ENCODE measurements around the gene FBXL7. TPM values are rescaled to one million over a fixed set of nuclear protein-coding genes. Genes with fewer than 3 reads are reported as not detected.

The FBXL7 gene
- total RNA-seq, 4 donors from 2014 or later: 2.0 to 6.8 (median 3.9) TPM

DNA sequence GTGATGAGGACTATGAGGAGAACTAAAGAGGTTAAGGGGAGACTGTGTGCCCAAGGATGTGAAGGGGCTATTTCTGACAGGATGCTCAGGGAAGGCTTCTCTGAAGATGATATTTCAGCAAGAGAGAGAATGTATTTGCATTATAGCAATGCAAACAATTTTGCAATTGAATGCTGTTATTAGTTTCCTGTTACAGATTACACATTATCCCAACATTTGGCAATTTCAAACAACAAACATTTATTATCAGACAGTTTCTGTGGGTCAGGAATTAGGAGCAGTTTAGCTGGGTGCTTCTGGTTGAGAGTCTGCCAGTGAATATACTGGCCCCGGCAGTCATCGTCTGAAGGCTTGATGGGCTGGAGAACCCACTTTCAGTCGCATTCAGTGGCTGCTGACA lies 451.6 kb downstream of the FBXL7 start:
- intact Hi-C loops (cut with DNase I; ENCODE audit: low total_unique reads): no loop called here
- DNase-seq (ENCODE audit: low spot score in 2 of 2): no peak
- TF ChIP-seq, protein P1, sequence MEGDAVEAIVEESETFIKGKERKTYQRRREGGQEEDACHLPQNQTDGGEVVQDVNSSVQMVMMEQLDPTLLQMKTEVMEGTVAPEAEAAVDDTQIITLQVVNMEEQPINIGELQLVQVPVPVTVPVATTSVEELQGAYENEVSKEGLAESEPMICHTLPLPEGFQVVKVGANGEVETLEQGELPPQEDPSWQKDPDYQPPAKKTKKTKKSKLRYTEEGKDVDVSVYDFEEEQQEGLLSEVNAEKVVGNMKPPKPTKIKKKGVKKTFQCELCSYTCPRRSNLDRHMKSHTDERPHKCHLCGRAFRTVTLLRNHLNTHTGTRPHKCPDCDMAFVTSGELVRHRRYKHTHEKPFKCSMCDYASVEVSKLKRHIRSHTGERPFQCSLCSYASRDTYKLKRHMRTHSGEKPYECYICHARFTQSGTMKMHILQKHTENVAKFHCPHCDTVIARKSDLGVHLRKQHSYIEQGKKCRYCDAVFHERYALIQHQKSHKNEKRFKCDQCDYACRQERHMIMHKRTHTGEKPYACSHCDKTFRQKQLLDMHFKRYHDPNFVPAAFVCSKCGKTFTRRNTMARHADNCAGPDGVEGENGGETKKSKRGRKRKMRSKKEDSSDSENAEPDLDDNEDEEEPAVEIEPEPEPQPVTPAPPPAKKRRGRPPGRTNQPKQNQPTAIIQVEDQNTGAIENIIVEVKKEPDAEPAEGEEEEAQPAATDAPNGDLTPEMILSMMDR (IDR thresholded peaks at IDR 0.05): no peak
- no peak for TF ChIP-seq POLR2A (IDR thresholded peaks at IDR 0.05)
- 97 to 98% methylated on average over 3 of the region's 3 CpGs for WGBS, 2 donors
- no peak overlapping the region for H3K4me3 ChIP-seq (ENCODE audit: low read depth, poor library complexity, severe bottlenecking)

- TF ChIP-seq, protein P1 (IDR thresholded peaks at IDR 0.05): no peak
- no peak for TF ChIP-seq POLR2A (IDR thresholded peaks at IDR 0.05)
- WGBS, 2 donors: 88 to 91% methylated on average over 6 of the region's 6 CpGs
- H3K4me3 ChIP-seq (ENCODE audit: low read depth, poor library complexity, severe bottlenecking): no peak overlapping the region
- intact Hi-C loops (cut with DNase I; ENCODE audit: low total_unique reads): no loop called here
- no peak for DNase-seq (ENCODE audit: low spot score in 2 of 2)
Measured at GRCh38 chr5:15956622-15957021, 456.6 kb downstream of the FBXL7 start.

- no peak for DNase-seq (ENCODE audit: low spot score in 2 of 2)
- intact Hi-C loops (cut with DNase I; ENCODE audit: low total_unique reads): no loop called here
- H3K4me3 ChIP-seq (ENCODE audit: low read depth, poor library complexity, severe bottlenecking): no peak overlapping the region
- 75 to 78% methylated on average over 5 of the region's 5 CpGs for WGBS, 2 donors
- TF ChIP-seq, protein P1 (IDR thresholded peaks at IDR 0.05): no peak
- no peak for TF ChIP-seq POLR2A (IDR thresholded peaks at IDR 0.05)
Measured at GRCh38 chr5:15957124-15957523, 457.1 kb downstream of the FBXL7 start.

DNA sequence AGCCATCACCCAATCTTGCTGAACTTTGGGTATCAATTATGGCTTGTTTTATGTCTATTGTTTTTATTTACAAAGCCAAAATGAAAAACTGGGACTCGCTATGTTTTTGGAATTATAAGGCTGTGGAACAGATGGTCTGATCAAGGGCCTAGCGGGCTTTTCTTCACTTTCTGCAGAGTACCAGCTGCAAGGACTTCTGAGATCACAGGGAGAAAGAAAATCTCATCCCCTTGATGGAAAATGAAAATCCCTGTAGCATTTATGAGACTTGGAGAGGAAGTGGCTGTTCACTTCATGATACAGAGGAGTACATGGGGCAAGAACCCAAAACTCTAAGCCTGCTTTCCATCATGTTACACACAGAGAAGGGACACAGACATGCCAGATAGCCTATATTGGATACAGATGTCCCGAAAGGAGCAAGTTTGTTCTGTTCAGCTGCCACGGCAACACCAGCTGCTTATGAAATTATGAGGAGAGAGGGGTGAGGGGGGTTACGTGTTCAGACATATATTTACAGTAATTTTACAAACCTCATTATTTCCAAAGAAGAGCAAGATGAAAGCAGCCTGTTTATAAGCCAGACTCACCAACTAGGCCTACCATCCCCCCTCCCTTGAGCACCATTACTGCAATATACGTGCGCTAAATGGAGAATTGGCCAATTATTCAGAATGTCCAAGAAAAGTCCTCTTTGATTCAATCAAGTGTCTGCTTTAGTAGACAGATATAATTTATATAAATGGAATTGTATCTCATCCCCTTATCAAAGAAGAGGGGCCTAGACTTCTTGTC lies 459.6 kb downstream of the FBXL7 start:
- TF ChIP-seq, protein P1 (IDR thresholded peaks at IDR 0.05): no peak
- TF ChIP-seq POLR2A (IDR thresholded peaks at IDR 0.05): no peak
- H3K4me3 ChIP-seq (ENCODE audit: low read depth, poor library complexity, severe bottlenecking): no peak overlapping the region
- WGBS, 2 donors: 56 to 64% methylated on average over 7 of the region's 7 CpGs
- no peak for DNase-seq (ENCODE audit: low spot score in 2 of 2)
- intact Hi-C loops (cut with DNase I; ENCODE audit: low total_unique reads): no loop called here

GRCh38 chr5:15966066-15966640 lies 466.2 kb downstream of the FBXL7 start:
- H3K4me3 ChIP-seq (ENCODE audit: low read depth, poor library complexity, severe bottlenecking): no peak overlapping the region
- DNase-seq (ENCODE audit: low spot score in 2 of 2): no peak
- intact Hi-C loops (cut with DNase I; ENCODE audit: low total_unique reads): no loop called here
- TF ChIP-seq POLR2A (IDR thresholded peaks at IDR 0.05): no peak
- TF ChIP-seq, protein P1 (IDR thresholded peaks at IDR 0.05): no peak
- 64 to 77% methylated on average over 6 of the region's 6 CpGs for WGBS, 2 donors

All from lower leg skin (tissue), 4 donors.